Activated effector memory CD4-positive, alpha-beta T cell treated with anti-CD3 and anti-CD28 coated beads, Interleukin-2, amount 50 U/mL, for 16 hours (primary cell): Measurements from ENCODE around the gene PTPRE.
A peak's percentile ranks its signal among the peaks of the same experiment; 100 is the strongest.

Source experiments
- DNase-seq: peaks from one replicate; pipeline ENCODE4 v3.0.0-alpha.2; 2020

The PTPRE gene

GRCh38 chr10:127906548-127907377 lies at the start of gene PTPRE:
Gene PTPRE, plus strand, starts transcription at chr10:127907103. Its CDS starts 133,779 bp downstream, at chr10:128040882.
- DNase-seq = peak; percentile 89

- DNase-seq = no peak
Measured at GRCh38 chr10:127860592-127860991, 46.3 kb upstream of the PTPRE start.

GRCh38 chr10:127863231-127863825 lies 43.6 kb upstream of the PTPRE start:
- DNase-seq = no peak

GRCh38 chr10:127866276-127867013 lies 40.5 kb upstream of the PTPRE start:
- no peak for DNase-seq

- DNase-seq = no peak
Measured at GRCh38 chr10:127867805-127868204, 39.1 kb upstream of the PTPRE start.

- DNase-seq = no peak
Measured at GRCh38 chr10:127869329-127869728, 37.6 kb upstream of the PTPRE start.

- no peak for DNase-seq
Measured at GRCh38 chr10:127871631-127872010, 35.3 kb upstream of the PTPRE start.

GRCh38 chr10:127872011-127872761 lies 34.7 kb upstream of the PTPRE start:
- no peak for DNase-seq

GRCh38 chr10:127872871-127873600 lies 33.9 kb upstream of the PTPRE start:
- no peak for DNase-seq

- no peak for DNase-seq
Measured at GRCh38 chr10:127873901-127874470, 32.9 kb upstream of the PTPRE start.

GRCh38 chr10:127874671-127875448 lies 32.0 kb upstream of the PTPRE start:
- DNase-seq = no peak

- no peak for DNase-seq
Measured at GRCh38 chr10:127875449-127875765, 31.5 kb upstream of the PTPRE start.

GRCh38 chr10:127875916-127876315 lies 31.0 kb upstream of the PTPRE start:
- no peak for DNase-seq

- no peak for DNase-seq
Measured at GRCh38 chr10:127877116-127877515, 29.8 kb upstream of the PTPRE start.

- DNase-seq = no peak
Measured at GRCh38 chr10:127877699-127878098, 29.2 kb upstream of the PTPRE start.

- no peak for DNase-seq
Measured at GRCh38 chr10:127878475-127879055, 28.3 kb upstream of the PTPRE start.

- no peak for DNase-seq
Measured at GRCh38 chr10:127880557-127880956, 26.3 kb upstream of the PTPRE start.

GRCh38 chr10:127881262-127881661 lies 25.6 kb upstream of the PTPRE start:
- no peak for DNase-seq

- no peak for DNase-seq
Measured at GRCh38 chr10:127882391-127882790, 24.5 kb upstream of the PTPRE start.

GRCh38 chr10:127882801-127883459 lies 24.0 kb upstream of the PTPRE start:
- no peak for DNase-seq
